ACHN (cell line): Measurements from ENCODE around the gene SLC16A12.
A peak's percentile ranks its signal among the peaks of the same experiment; 100 is the strongest.
"Not testable (repeated sequence)": the region's sequence is repeated elsewhere in the genome, so short reads cannot be mapped to it uniquely, and the experiment has no call there.

ENCODE experiments used
- DNase-seq: peaks from one replicate; pipeline ENCODE4 v3.0.0-alpha.2; 2015
- in situ Hi-C: cut with HindIII; loops from 2 replicates; pipeline ENCODE4 v1.10.0; 2017; ENCODE audit warnings: low sequenced_read_pairs, low pct_ligation_motif_present, low pct_unique_long_range_greater_than_20kb

Gene SLC16A12

GRCh38 chr10:89454561-89455347, 80.6 kb downstream of the SLC16A12 start:
- in situ Hi-C loops: no loop called here

GRCh38 chr10:89452193-89452592, 83.2 kb downstream of the SLC16A12 start:
- in situ Hi-C loops: no loop called here
- no peak for DNase-seq

More at GRCh38 chr10:89454561-89455347, 80.6 kb downstream of the SLC16A12 start:
- DNase-seq: no peak

- in situ Hi-C loops: no loop called here
- DNase-seq: no peak
These were observed 84.5 kb downstream of the SLC16A12 start for GRCh38 chr10:89450901-89451300.

GRCh38 chr10:89444819-89445218, 90.6 kb downstream of the SLC16A12 start:
- in situ Hi-C loops, DNase-seq: not testable (repeated sequence)

- no peak for DNase-seq
- in situ Hi-C loops: no loop called here
These were observed 93.1 kb downstream of the SLC16A12 start for GRCh38 chr10:89442289-89442688.

GRCh38 chr10:89440226-89441009, 95.0 kb downstream of the SLC16A12 start:
- DNase-seq: no peak
- in situ Hi-C loops: no loop called here

- DNase-seq: no peak
- in situ Hi-C loops: no loop called here
These were observed 96.9 kb downstream of the SLC16A12 start for GRCh38 chr10:89438525-89438924.

GRCh38 chr10:89431977-89432376, 103.4 kb downstream of the SLC16A12 start:
- peak; percentile 91 for DNase-seq
- in situ Hi-C loops: no loop called here

GRCh38 chr10:89428877-89429276, 106.5 kb downstream of the SLC16A12 start:
- no peak for DNase-seq
- in situ Hi-C loops: no loop called here

- peak; percentile 66 for DNase-seq
- in situ Hi-C loops: no loop called here
These were observed 107.8 kb downstream of the SLC16A12 start for GRCh38 chr10:89427629-89428028.

- in situ Hi-C loops: no loop called here
- DNase-seq: peak; percentile 77
These were observed 109.0 kb downstream of the SLC16A12 start for GRCh38 chr10:89426230-89426868.

GRCh38 chr10:89425000-89425399, 110.4 kb downstream of the SLC16A12 start:
- in situ Hi-C loops: loop anchor here (25.0 kb wide), 1 partner anchor 137 kb away; no protein-coding TSS in a partner anchor
- DNase-seq: no peak

GRCh38 chr10:89421018-89421476, 114.3 kb downstream of the SLC16A12 start:
- no peak for DNase-seq
- in situ Hi-C loops: loop anchor here (25.0 kb wide), 1 partner anchor 141 kb away; no protein-coding TSS in a partner anchor

GRCh38 chr10:89419548-89419947, 115.8 kb downstream of the SLC16A12 start:
- DNase-seq: peak; percentile 69
- in situ Hi-C loops: loop anchor here (25.0 kb wide), 1 partner anchor 143 kb away; no protein-coding TSS in a partner anchor

- in situ Hi-C loops: loop anchor here (25.0 kb wide), 1 partner anchor 146 kb away; no protein-coding TSS in a partner anchor
- no peak for DNase-seq
These were observed 118.9 kb downstream of the SLC16A12 start for GRCh38 chr10:89416465-89416864.

- in situ Hi-C loops: loop anchor here (25.0 kb wide), 1 partner anchor 147 kb away; no protein-coding TSS in a partner anchor
- DNase-seq: peak; percentile 52
These were observed 120.2 kb downstream of the SLC16A12 start for GRCh38 chr10:89414879-89415821.

GRCh38 chr10:89414146-89414878, 121.1 kb downstream of the SLC16A12 start, which contains the start of gene IFIT5:
TSS of gene IFIT5 (plus strand) at chr10:89414568. CDS start at chr10:89414799, 231 bp downstream.
- in situ Hi-C loops: loop anchor here (25.0 kb wide), 1 partner anchor 148 kb away; no protein-coding TSS in a partner anchor
- DNase-seq: peak; percentile 77
